H9 (cell line): ENCODE data around the gene PELI3. TPM values are rescaled to one million over a fixed set of nuclear protein-coding genes. Genes with fewer than 3 reads are reported as not detected.

Experiments
- DNase-seq: peaks from one replicate; pipeline ENCODE4 v3.0.0-alpha.2; 2017
- H2AFZ ChIP-seq: one replicate; pipeline ENCODE4 v1.6.1; 2013; ENCODE audit warnings: mild to moderate bottlenecking, low read length, control low read depth, moderate library complexity
- H2AK5ac ChIP-seq: 2 replicates; pipeline ENCODE4 v1.6.1; 2013; ENCODE audit warnings: low read length, control low read depth, mixed read lengths; ENCODE audit not compliant: insufficient read length
- H2BK120ac ChIP-seq: one replicate; pipeline ENCODE4 v1.6.1; 2013; ENCODE audit warnings: low read depth, mild to moderate bottlenecking, low read length, control low read depth, inconsistent platforms; ENCODE audit not compliant: poor library complexity, severe bottlenecking
- H2BK12ac ChIP-seq: 2 replicates; pipeline ENCODE4 v1.6.1; 2013; ENCODE audit warnings: low read length, control low read depth, mixed read lengths, low read depth; ENCODE audit not compliant: insufficient read length
- H2BK15ac ChIP-seq: 2 replicates; pipeline ENCODE4 v1.6.1; 2013; ENCODE audit warnings: low read depth, low read length, control low read depth
- H2BK20ac ChIP-seq: one replicate; pipeline ENCODE4 v1.6.1; 2013; ENCODE audit warnings: low read depth, mild to moderate bottlenecking, low read length, control low read depth, inconsistent platforms; ENCODE audit not compliant: poor library complexity, severe bottlenecking
- H2BK5ac ChIP-seq: 2 replicates; pipeline ENCODE4 v1.6.1; 2013; ENCODE audit warnings: low read length, control low read depth, mixed read lengths; ENCODE audit not compliant: insufficient read length
- H3K14ac ChIP-seq: 2 replicates; pipeline ENCODE4 v1.6.1; 2013; ENCODE audit warnings: low read length, control low read depth; ENCODE audit not compliant: insufficient read depth
- H3K18ac ChIP-seq: 2 replicates; pipeline ENCODE4 v1.6.1; 2013; ENCODE audit warnings: low read depth, mild to moderate bottlenecking, mixed read lengths, low read length, control low read depth; ENCODE audit not compliant: insufficient read length
- H3K23ac ChIP-seq: 2 replicates; pipeline ENCODE4 v1.6.1; 2013; ENCODE audit warnings: low read length, control low read depth, mixed read lengths, low read depth; ENCODE audit not compliant: insufficient read length
- H3K23me2 ChIP-seq: 2 replicates; pipeline ENCODE4 v1.6.1; 2013; ENCODE audit warnings: low read depth, mild to moderate bottlenecking, mixed read lengths, low read length, control low read depth; ENCODE audit not compliant: insufficient read length, poor library complexity, severe bottlenecking
- H3K27ac ChIP-seq: 2 replicates; pipeline ENCODE4 v1.5.1; 2013; ENCODE audit warnings: low read length, control low read depth, mixed read lengths, low read depth; ENCODE audit not compliant: insufficient read length
- H3K27me3 ChIP-seq: 2 replicates; pipeline ENCODE4 v1.6.1; 2013; ENCODE audit warnings: low read length, control low read depth, inconsistent platforms; ENCODE audit not compliant: insufficient read depth
- H3K4ac ChIP-seq: 2 replicates; pipeline ENCODE4 v1.6.1; 2013; ENCODE audit warnings: low read depth, mild to moderate bottlenecking, control low read depth, inconsistent platforms, low read length, moderate library complexity
- H3K4me1 ChIP-seq: 2 replicates; pipeline ENCODE4 v1.6.1; 2013; ENCODE audit warnings: low read length, control low read depth, inconsistent platforms; ENCODE audit not compliant: insufficient read depth
- H3K4me2 ChIP-seq: 2 replicates; pipeline ENCODE4 v1.6.1; 2013; ENCODE audit warnings: low read length, control low read depth, mixed read lengths; ENCODE audit not compliant: insufficient read length, insufficient read depth
- H3K56ac ChIP-seq: 2 replicates; pipeline ENCODE4 v1.6.1; 2013; ENCODE audit warnings: low read depth, mild to moderate bottlenecking, mixed read lengths, low read length, control low read depth; ENCODE audit not compliant: insufficient read length
- H3K79me1 ChIP-seq: 2 replicates; pipeline ENCODE4 v1.6.1; 2013; ENCODE audit warnings: low read depth, mild to moderate bottlenecking, moderate library complexity, low read length, control low read depth, inconsistent platforms; ENCODE audit not compliant: insufficient read depth, poor library complexity, severe bottlenecking
- H3K79me2 ChIP-seq: 2 replicates; pipeline ENCODE4 v1.6.1; 2013; ENCODE audit warnings: low read length, control low read depth, inconsistent platforms; ENCODE audit not compliant: insufficient read depth
- H3K9ac ChIP-seq: 2 replicates; pipeline ENCODE4 v1.6.1; 2013; ENCODE audit warnings: low read length, control low read depth, mixed read lengths; ENCODE audit not compliant: insufficient read length; ENCODE audit errors: extremely low read depth
- H3K9me3 ChIP-seq: one replicate; pipeline ENCODE4 v1.6.1; 2013; ENCODE audit warnings: low read depth, low read length, inconsistent platforms; ENCODE audit not compliant: control insufficient read depth
- H3T11ph ChIP-seq: one replicate; pipeline ENCODE4 v1.6.1; 2013; ENCODE audit warnings: mild to moderate bottlenecking, low read length, control low read depth, inconsistent platforms
- H4K20me1 ChIP-seq: one replicate; pipeline ENCODE4 v1.6.1; 2013; ENCODE audit not compliant: control insufficient read depth, insufficient read length, insufficient read depth
- H4K5ac ChIP-seq: 2 replicates; pipeline ENCODE4 v1.6.1; 2013; ENCODE audit warnings: low read depth, mild to moderate bottlenecking, mixed read lengths, low read length, control low read depth; ENCODE audit not compliant: insufficient read length
- H4K8ac ChIP-seq: replicated peaks from 2 replicates; pipeline ENCODE4 v1.6.1; 2013; ENCODE audit warnings: low read length, control low read depth, mixed read lengths, low read depth; ENCODE audit not compliant: insufficient read length
- H4K91ac ChIP-seq: 2 replicates; pipeline ENCODE4 v1.6.1; 2013; ENCODE audit warnings: low read depth, mild to moderate bottlenecking, moderate library complexity, mixed read lengths, low read length, control low read depth; ENCODE audit not compliant: insufficient read length
- H3K27ac Mint-ChIP-seq, 3 experiments: 2 replicates in 2 of 3; 3 replicates in 1 of 3; pipeline ENCODE4 v1.8.0; 2020 to 2021; ENCODE audit warnings: mixed read lengths in 3 of 3, mild to moderate bottlenecking in 1 of 3, moderate library complexity in 1 of 3
- H3K27me3 Mint-ChIP-seq: 2 replicates; pipeline ENCODE4 v1.8.0; 2021; ENCODE audit warnings: low read depth, mild to moderate bottlenecking, moderate library complexity, mixed read lengths
- H3K36me3 Mint-ChIP-seq, 3 experiments: 2 replicates in 2 of 3; 3 replicates in 1 of 3; pipeline ENCODE4 v1.8.0; 2020 to 2021; ENCODE audit warnings: low read depth in 3 of 3, mixed read lengths in 3 of 3; ENCODE audit not compliant: insufficient read depth in 1 of 3
- H3K4me1 Mint-ChIP-seq, 2 experiments: 2 replicates each; pipeline ENCODE4 v1.8.0; 2020; ENCODE audit warnings: mixed read lengths in 2 of 2
- H3K4me3 Mint-ChIP-seq, 2 experiments: 2 replicates in 1 of 2; 3 replicates in 1 of 2; pipeline ENCODE4 v1.8.0; 2020 to 2021; ENCODE audit warnings: mild to moderate bottlenecking in 2 of 2, mixed read lengths in 2 of 2, moderate library complexity in 1 of 2
- H3K9me3 Mint-ChIP-seq, 2 experiments: 2 replicates in 1 of 2; 3 replicates in 1 of 2; pipeline ENCODE4 v1.8.0; 2020; ENCODE audit warnings: mild to moderate bottlenecking in 2 of 2, mixed read lengths in 2 of 2, moderate library complexity in 1 of 2
- WGBS: extraction: QIAGEN DNeasy Blood & Tissue Kit; methylation state at CpG from one replicate; pipeline ENCODE4 v1.1.7; 2013; ENCODE audit warnings: missing lambda C conversion rate, low lambda C conversion rate, mixed read lengths; ENCODE audit not compliant: insufficient read length; ENCODE audit errors: extremely low coverage; 5-methylcytosine and 5-hydroxymethylcytosine counted together
- total RNA-seq: library from RNA; stranded (reverse); gene quantifications from 2 replicates; pipeline ENCODE4 v1.2.1, GENCODE V29; 2021
- TF ChIP-seq, protein P1 (sequence below): fragments of 200-600 bp; sonication (generic); conservative IDR thresholded peaks from 3 replicates; pipeline ENCODE4 v1.8.0; 2021; ENCODE audit warnings: antibody characterized with exemption, mild to moderate bottlenecking

PELI3 gene
- total RNA-seq, 1 experiment from 2014 or later, result 10.3 TPM

DNA sequence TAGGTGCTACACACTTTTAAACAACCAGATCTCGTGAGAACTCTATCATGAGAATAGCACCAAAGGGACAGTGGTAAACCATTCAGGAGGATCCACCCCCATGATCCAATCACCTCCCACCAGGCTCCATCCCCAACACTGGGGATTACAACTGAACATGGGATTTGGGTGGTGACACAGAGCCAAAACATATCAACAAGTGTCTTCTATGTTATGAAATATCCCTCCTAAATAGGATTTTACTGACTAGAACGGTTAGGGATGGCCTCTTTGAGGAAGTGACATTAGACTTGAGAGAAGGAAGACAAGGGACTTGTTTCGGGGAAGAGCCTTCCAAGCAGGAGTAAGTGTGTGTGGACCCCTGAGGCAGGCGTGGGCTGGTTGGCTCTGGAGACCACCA, 16.1 kb upstream of the PELI3 start:
- no peak overlapping the region for H3K9ac ChIP-seq
- Mint-ChIP-seq H3K9me3 (peaks cover 0 to 9% of the 10 kb centered on the region in 2 experiments; a peak in 2 of 5 replicates), H3K4me3 (no peak overlapping the region; a peak in 1 of 5 replicates), H3K36me3 (peaks cover 0 to 5% (median 0%) of the 10 kb centered on the region in 3 experiments; a peak in 2 of 7 replicates), H3K27me3 (peaks cover 12% of the 10 kb centered on the region), H3K4me1 (peaks cover 25 to 41% of the 10 kb centered on the region in 2 experiments), H3K27ac (no peak overlapping the region; a peak in 1 of 7 replicates)
- H3K18ac ChIP-seq, result no peak overlapping the region
- no peak overlapping the region for H2AFZ ChIP-seq
- no peak overlapping the region for H2AK5ac ChIP-seq
- TF ChIP-seq, protein P1, sequence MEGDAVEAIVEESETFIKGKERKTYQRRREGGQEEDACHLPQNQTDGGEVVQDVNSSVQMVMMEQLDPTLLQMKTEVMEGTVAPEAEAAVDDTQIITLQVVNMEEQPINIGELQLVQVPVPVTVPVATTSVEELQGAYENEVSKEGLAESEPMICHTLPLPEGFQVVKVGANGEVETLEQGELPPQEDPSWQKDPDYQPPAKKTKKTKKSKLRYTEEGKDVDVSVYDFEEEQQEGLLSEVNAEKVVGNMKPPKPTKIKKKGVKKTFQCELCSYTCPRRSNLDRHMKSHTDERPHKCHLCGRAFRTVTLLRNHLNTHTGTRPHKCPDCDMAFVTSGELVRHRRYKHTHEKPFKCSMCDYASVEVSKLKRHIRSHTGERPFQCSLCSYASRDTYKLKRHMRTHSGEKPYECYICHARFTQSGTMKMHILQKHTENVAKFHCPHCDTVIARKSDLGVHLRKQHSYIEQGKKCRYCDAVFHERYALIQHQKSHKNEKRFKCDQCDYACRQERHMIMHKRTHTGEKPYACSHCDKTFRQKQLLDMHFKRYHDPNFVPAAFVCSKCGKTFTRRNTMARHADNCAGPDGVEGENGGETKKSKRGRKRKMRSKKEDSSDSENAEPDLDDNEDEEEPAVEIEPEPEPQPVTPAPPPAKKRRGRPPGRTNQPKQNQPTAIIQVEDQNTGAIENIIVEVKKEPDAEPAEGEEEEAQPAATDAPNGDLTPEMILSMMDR, result no peak
- H3K27me3 ChIP-seq, result no peaks in the 10 kb centered on the region
- no peaks in the 10 kb centered on the region for H3K4me1 ChIP-seq
- no peak overlapping the region for H4K5ac ChIP-seq
- H2BK15ac ChIP-seq, result no peak overlapping the region
- H3T11ph ChIP-seq, result no peak overlapping the region
- H3K27ac ChIP-seq, result no peak overlapping the region
- WGBS, result no CpG with 5 or more reads among the region's 4 CpGs
- H3K4ac ChIP-seq, result no peak overlapping the region
- no peak overlapping the region for H4K91ac ChIP-seq
- peaks cover 7% of the 10 kb centered on the region for H3K9me3 ChIP-seq
- no peak overlapping the region for H4K8ac ChIP-seq
- no peak overlapping the region for H2BK120ac ChIP-seq
- H2BK12ac ChIP-seq, result no peak overlapping the region
- H2BK5ac ChIP-seq, result no peak overlapping the region
- no peaks in the 10 kb centered on the region for H3K79me2 ChIP-seq
- no peak overlapping the region for H2BK20ac ChIP-seq
- no peak overlapping the region for H3K56ac ChIP-seq
- H3K79me1 ChIP-seq, result no peaks in the 10 kb centered on the region
- H4K20me1 ChIP-seq, result no peaks in the 10 kb centered on the region
- no peak overlapping the region for H3K4me2 ChIP-seq
- H3K23ac ChIP-seq, result no peak overlapping the region
- no peaks in the 10 kb centered on the region for H3K23me2 ChIP-seq
- no peak for DNase-seq
- H3K14ac ChIP-seq, result no peak overlapping the region
